Measurements from ENCODE around the gene RBPJ. TPM values are rescaled to one million over a fixed set of nuclear protein-coding genes. Genes with fewer than 3 reads are reported as not detected.

Gene RBPJ
- total and polyA plus RNA-seq, 5 donors from 2014 or later: 68.5 to 120 (median 88.4) TPM

GRCh38 chr4:26418107-26418506, 97.3 kb downstream of the RBPJ start:
- no peaks in the 10 kb centered on the region for H3K27me3 ChIP-seq (ENCODE audit: control insufficient read depth, insufficient read depth, low read length)
- peaks cover 0 to 4% (median 0%) of the 10 kb centered on the region in 7 donors for H3K9me3 Mint-ChIP-seq
- DNase-seq (no peak), ATAC-seq (ENCODE audit: low read depth in 2 of 2) (no peak)
- H3K4me1 Mint-ChIP-seq: peaks cover 0 to 19% (median 3%) of the 10 kb centered on the region in 4 donors
- H3K4me3 ChIP-seq (ENCODE audit: low read depth, low read length): no peak overlapping the region
- no peak overlapping the region for H3K27ac ChIP-seq (ENCODE audit: insufficient read depth, low read length, poor library complexity, severe bottlenecking)
- H3K9me3 ChIP-seq (ENCODE audit: control insufficient read depth in 2 of 2, low read length in 2 of 2): no peaks in the 10 kb centered on the region
- H3K36me3 ChIP-seq (ENCODE audit: control insufficient read depth, insufficient read depth, low read length): peaks cover 35% of the 10 kb centered on the region
- no peaks in the 10 kb centered on the region for H3K4me1 ChIP-seq (ENCODE audit: control insufficient read depth, insufficient read depth, low read length, poor library complexity, severe bottlenecking)
- no peaks in the 10 kb centered on the region for H3K27me3 Mint-ChIP-seq
- no peak overlapping the region for H3K4me3 Mint-ChIP-seq
- H3K27ac Mint-ChIP-seq: no peak overlapping the region
- H3K36me3 Mint-ChIP-seq: peaks cover 36% of the 10 kb centered on the region

- Histone ChIP-seq H3K9me3 (ENCODE audit: control insufficient read depth in 2 of 2, low read length in 2 of 2) (no peaks in the 10 kb centered on the region), H3K27ac (ENCODE audit: insufficient read depth, low read length, poor library complexity, severe bottlenecking) (no peak overlapping the region), H3K4me1 (ENCODE audit: control insufficient read depth, insufficient read depth, low read length, poor library complexity, severe bottlenecking) (no peaks in the 10 kb centered on the region), H3K27me3 (ENCODE audit: control insufficient read depth, insufficient read depth, low read length) (no peaks in the 10 kb centered on the region), H3K4me3 (ENCODE audit: low read depth, low read length) (no peak overlapping the region), H3K36me3 (ENCODE audit: control insufficient read depth, insufficient read depth, low read length) (peaks cover 40% of the 10 kb centered on the region)
- peaks cover 0 to 19% (median 3%) of the 10 kb centered on the region in 4 donors for H3K4me1 Mint-ChIP-seq
- H3K4me3 Mint-ChIP-seq: no peak overlapping the region
- no peak overlapping the region for H3K27ac Mint-ChIP-seq
- ATAC-seq (ENCODE audit: low read depth in 2 of 2) (no peak), DNase-seq (no peak)
- peaks cover 0 to 4% (median 0%) of the 10 kb centered on the region in 7 donors for H3K9me3 Mint-ChIP-seq
- peaks cover 36% of the 10 kb centered on the region for H3K36me3 Mint-ChIP-seq
- no peaks in the 10 kb centered on the region for H3K27me3 Mint-ChIP-seq
Measured at GRCh38 chr4:26418850-26419249, 98.0 kb downstream of the RBPJ start.

GRCh38 chr4:26420438-26420837, 99.6 kb downstream of the RBPJ start:
- Histone ChIP-seq H3K36me3 (ENCODE audit: control insufficient read depth, insufficient read depth, low read length) (peaks cover 52% of the 10 kb centered on the region), H3K4me1 (ENCODE audit: control insufficient read depth, insufficient read depth, low read length, poor library complexity, severe bottlenecking) (no peaks in the 10 kb centered on the region), H3K27me3 (ENCODE audit: control insufficient read depth, insufficient read depth, low read length) (no peaks in the 10 kb centered on the region), H3K9me3 (ENCODE audit: control insufficient read depth in 2 of 2, low read length in 2 of 2) (no peaks in the 10 kb centered on the region), H3K4me3 (ENCODE audit: low read depth, low read length) (no peak overlapping the region), H3K27ac (ENCODE audit: insufficient read depth, low read length, poor library complexity, severe bottlenecking) (no peak overlapping the region)
- peaks cover 0 to 14% (median 2%) of the 10 kb centered on the region in 4 donors for H3K4me1 Mint-ChIP-seq
- no peaks in the 10 kb centered on the region for H3K27me3 Mint-ChIP-seq
- no peak overlapping the region for H3K27ac Mint-ChIP-seq
- H3K9me3 Mint-ChIP-seq: peaks cover 0 to 4% (median 0%) of the 10 kb centered on the region in 7 donors
- H3K36me3 Mint-ChIP-seq: peaks cover 36% of the 10 kb centered on the region
- DNase-seq (no peak), ATAC-seq (ENCODE audit: low read depth in 2 of 2) (no peak)
- no peak overlapping the region for H3K4me3 Mint-ChIP-seq

GRCh38 chr4:26420913-26421312, 100.1 kb downstream of the RBPJ start:
- Mint-ChIP-seq H3K9me3 (peaks cover 0 to 4% (median 0%) of the 10 kb centered on the region in 7 donors), H3K36me3 (peaks cover 38% of the 10 kb centered on the region), H3K4me3 (no peak overlapping the region), H3K27me3 (no peaks in the 10 kb centered on the region), H3K27ac (no peak overlapping the region), H3K4me1 (peaks cover 0 to 10% (median 2%) of the 10 kb centered on the region in 4 donors)
- DNase-seq: no peak
- Histone ChIP-seq H3K9me3 (ENCODE audit: control insufficient read depth in 2 of 2, low read length in 2 of 2) (no peaks in the 10 kb centered on the region), H3K27ac (ENCODE audit: insufficient read depth, low read length, poor library complexity, severe bottlenecking) (no peak overlapping the region), H3K36me3 (ENCODE audit: control insufficient read depth, insufficient read depth, low read length) (peaks cover 54% of the 10 kb centered on the region), H3K27me3 (ENCODE audit: control insufficient read depth, insufficient read depth, low read length) (no peaks in the 10 kb centered on the region), H3K4me3 (ENCODE audit: low read depth, low read length) (no peak overlapping the region), H3K4me1 (ENCODE audit: control insufficient read depth, insufficient read depth, low read length, poor library complexity, severe bottlenecking) (no peaks in the 10 kb centered on the region)
- ATAC-seq (ENCODE audit: low read depth in 2 of 2): no peak

- peaks cover 0 to 9% (median 7%) of the 10 kb centered on the region in 4 donors for H3K4me1 Mint-ChIP-seq
- peaks cover 48% of the 10 kb centered on the region for H3K36me3 Mint-ChIP-seq
- H3K9me3 Mint-ChIP-seq: peaks cover 0 to 4% (median 0%) of the 10 kb centered on the region in 7 donors
- no peak overlapping the region for H3K27ac Mint-ChIP-seq
- no peak overlapping the region for H3K4me3 Mint-ChIP-seq
- no peaks in the 10 kb centered on the region for H3K27me3 Mint-ChIP-seq
- DNase-seq (no peak), ATAC-seq (ENCODE audit: low read depth in 2 of 2) (no peak)
- Histone ChIP-seq H3K27me3 (ENCODE audit: control insufficient read depth, insufficient read depth, low read length) (no peaks in the 10 kb centered on the region), H3K4me3 (ENCODE audit: low read depth, low read length) (no peak overlapping the region), H3K9me3 (ENCODE audit: control insufficient read depth in 2 of 2, low read length in 2 of 2) (no peaks in the 10 kb centered on the region), H3K27ac (ENCODE audit: insufficient read depth, low read length, poor library complexity, severe bottlenecking) (no peak overlapping the region), H3K4me1 (ENCODE audit: control insufficient read depth, insufficient read depth, low read length, poor library complexity, severe bottlenecking) (no peaks in the 10 kb centered on the region), H3K36me3 (ENCODE audit: control insufficient read depth, insufficient read depth, low read length) (peaks cover 64% of the 10 kb centered on the region)
Measured at GRCh38 chr4:26424153-26424552, 103.3 kb downstream of the RBPJ start.

- Histone ChIP-seq H3K9me3 (ENCODE audit: control insufficient read depth in 2 of 2, low read length in 2 of 2) (no peaks in the 10 kb centered on the region), H3K36me3 (ENCODE audit: control insufficient read depth, insufficient read depth, low read length) (peaks cover 71% of the 10 kb centered on the region), H3K4me3 (ENCODE audit: low read depth, low read length) (no peak overlapping the region), H3K4me1 (ENCODE audit: control insufficient read depth, insufficient read depth, low read length, poor library complexity, severe bottlenecking) (no peaks in the 10 kb centered on the region), H3K27ac (ENCODE audit: insufficient read depth, low read length, poor library complexity, severe bottlenecking) (no peak overlapping the region), H3K27me3 (ENCODE audit: control insufficient read depth, insufficient read depth, low read length) (no peaks in the 10 kb centered on the region)
- H3K27me3 Mint-ChIP-seq: no peaks in the 10 kb centered on the region
- peaks cover 53% of the 10 kb centered on the region for H3K36me3 Mint-ChIP-seq
- ATAC-seq (ENCODE audit: low read depth in 2 of 2) (no peak), DNase-seq (no peak)
- peaks cover 0 to 4% (median 0%) of the 10 kb centered on the region in 7 donors for H3K9me3 Mint-ChIP-seq
- H3K4me1 Mint-ChIP-seq: peaks cover 0 to 9% (median 7%) of the 10 kb centered on the region in 4 donors
- H3K27ac Mint-ChIP-seq: no peak overlapping the region
- no peak overlapping the region for H3K4me3 Mint-ChIP-seq
Measured at GRCh38 chr4:26424838-26425237, 104.0 kb downstream of the RBPJ start.

- Histone ChIP-seq H3K36me3 (ENCODE audit: control insufficient read depth, insufficient read depth, low read length) (peaks cover 79% of the 10 kb centered on the region), H3K4me1 (ENCODE audit: control insufficient read depth, insufficient read depth, low read length, poor library complexity, severe bottlenecking) (no peaks in the 10 kb centered on the region), H3K27me3 (ENCODE audit: control insufficient read depth, insufficient read depth, low read length) (no peaks in the 10 kb centered on the region), H3K4me3 (ENCODE audit: low read depth, low read length) (no peak overlapping the region), H3K27ac (ENCODE audit: insufficient read depth, low read length, poor library complexity, severe bottlenecking) (no peak overlapping the region), H3K9me3 (ENCODE audit: control insufficient read depth in 2 of 2, low read length in 2 of 2) (no peaks in the 10 kb centered on the region)
- no peaks in the 10 kb centered on the region for H3K27me3 Mint-ChIP-seq
- H3K27ac Mint-ChIP-seq: no peak overlapping the region
- H3K4me3 Mint-ChIP-seq: no peak overlapping the region
- peaks cover 0 to 9% (median 7%) of the 10 kb centered on the region in 4 donors for H3K4me1 Mint-ChIP-seq
- peaks cover 62% of the 10 kb centered on the region for H3K36me3 Mint-ChIP-seq
- DNase-seq (no peak), ATAC-seq (ENCODE audit: low read depth in 2 of 2) (no peak)
- H3K9me3 Mint-ChIP-seq: peaks cover 0 to 4% (median 0%) of the 10 kb centered on the region in 7 donors
Measured at GRCh38 chr4:26425953-26426352, 105.1 kb downstream of the RBPJ start.

- Histone ChIP-seq H3K4me3 (ENCODE audit: low read depth, low read length) (no peak overlapping the region), H3K4me1 (ENCODE audit: control insufficient read depth, insufficient read depth, low read length, poor library complexity, severe bottlenecking) (no peaks in the 10 kb centered on the region), H3K27me3 (ENCODE audit: control insufficient read depth, insufficient read depth, low read length) (no peaks in the 10 kb centered on the region), H3K9me3 (ENCODE audit: control insufficient read depth in 2 of 2, low read length in 2 of 2) (no peaks in the 10 kb centered on the region), H3K36me3 (ENCODE audit: control insufficient read depth, insufficient read depth, low read length) (peaks cover 81% of the 10 kb centered on the region), H3K27ac (ENCODE audit: insufficient read depth, low read length, poor library complexity, severe bottlenecking) (no peak overlapping the region)
- peaks cover 0 to 7% (median 5%) of the 10 kb centered on the region in 4 donors for H3K4me1 Mint-ChIP-seq
- peak overlapping the region; percentile 4 to 42 (median 12) for H3K27ac Mint-ChIP-seq
- DNase-seq (no peak), ATAC-seq (ENCODE audit: low read depth in 2 of 2) (no peak)
- H3K36me3 Mint-ChIP-seq: peaks cover 61% of the 10 kb centered on the region
- H3K9me3 Mint-ChIP-seq: peaks cover 0 to 3% (median 0%) of the 10 kb centered on the region in 7 donors
- H3K4me3 Mint-ChIP-seq: no peak overlapping the region
- no peaks in the 10 kb centered on the region for H3K27me3 Mint-ChIP-seq
Measured at GRCh38 chr4:26426892-26427291, 106.1 kb downstream of the RBPJ start.
